Left lung (tissue), 10 donors: Measurements from ENCODE around the gene HSPBAP1. TPM values are rescaled to one million over a fixed set of nuclear protein-coding genes. Genes with fewer than 3 reads are reported as not detected.

ENCODE experiments used
- ATAC-seq: fragments of 200-7000 bp; cut with Tn5 transposase; one replicate; pipeline ENCODE4 v1.9.1; 2020; ENCODE audit warnings: moderate library complexity
- DNase-seq, 4 donors: peaks; one replicate each; pipeline ENCODE4 v3.0.0-alpha.2; 2013 to 2020
- H3K27ac ChIP-seq, 2 donors: fragments of 200-600 bp; sonication (generic) in 1 of 2; one replicate each; pipeline versions ENCODE4 v1.5.0 to v1.8.0; 2020 to 2021
- H3K27me3 ChIP-seq, 2 donors: fragments of 200-600 bp; sonication (generic) in 1 of 2; one replicate each; pipeline versions ENCODE4 v1.5.0 to v1.8.0; 2020 to 2021
- H3K36me3 ChIP-seq, 2 donors: fragments of 200-600 bp; sonication (generic) in 1 of 2; one replicate each; pipeline versions ENCODE4 v1.5.0 to v1.8.0; 2020 to 2021
- H3K4me1 ChIP-seq, 2 donors: fragments of 200-600 bp; one replicate each; pipeline ENCODE4 v1.8.0; 2021
- H3K4me3 ChIP-seq, 2 donors: fragments of 200-600 bp; sonication (generic) in 1 of 2; one replicate each; pipeline versions ENCODE4 v1.5.0 to v1.8.0; 2020 to 2021; ENCODE audit warnings: mild to moderate bottlenecking in 1 of 2
- H3K9me3 ChIP-seq, 2 donors: fragments of 200-600 bp; sonication (generic) in 1 of 2; one replicate each; pipeline versions ENCODE4 v1.5.0 to v1.8.0; 2020 to 2021
- CTCF ChIP-seq, 2 donors: fragments of 200-600 bp; sonication (generic) in 1 of 2; IDR thresholded peaks; one replicate each; pipeline versions ENCODE4 v1.5.0 to v1.8.0; 2021; ENCODE audit warnings: antibody characterized with exemption in 2 of 2
- intact Hi-C, 2 donors: fragments of 100-400 bp; cut with DNase I; formaldehyde crosslinking; loops; one replicate each; pipeline versions ENCODE4 v1.11.2 to v1.14.2; 2022
- polyA plus RNA-seq, 6 donors: library from polyadenylated mRNA; unstranded; fragments of 120-200 nt; gene quantifications; one replicate each; pipeline ENCODE4 v1.2.1, GENCODE V29; 2013; ENCODE audit not compliant: insufficient read length in 6 of 6
- total RNA-seq, 2 donors: library from RNA; stranded (reverse); fragmentation: NEBNext Ultra II Directional; extraction: Animal tissue kit (Norgen Biotek cat#: 25700); gene quantifications; one replicate each; pipeline ENCODE4 v1.2.1, GENCODE V29; 2021
- donor health status: DM: no; HTN: yes; CAD: no.
- donor health status: DM: no; HTN: no; CAD: no.

Gene HSPBAP1
- total and polyA plus RNA-seq, 8 donors = 8.2 to 16.0 (median 13.1) TPM

GRCh38 chr3:122825460-122825859, 31.8 kb upstream of the HSPBAP1 start:
- no peak for DNase-seq
- Histone ChIP-seq H3K4me3 (no peak overlapping the region), H3K4me1 (no peaks in the 10 kb centered on the region), H3K27ac (peak overlapping the region; percentile 6 to 20), H3K36me3 (peaks cover 0 to 17% of the 10 kb centered on the region in 2 donors), H3K9me3 (no peaks in the 10 kb centered on the region), H3K27me3 (no peaks in the 10 kb centered on the region)
- TF ChIP-seq CTCF (IDR thresholded peaks at IDR 0.05) = no peak
- ATAC-seq = peak; percentile 53
- intact Hi-C loops = no loop called here

- H3K27me3 ChIP-seq = no peaks in the 10 kb centered on the region
- H3K36me3 ChIP-seq = peaks cover 0 to 17% of the 10 kb centered on the region in 2 donors
- no peaks in the 10 kb centered on the region for H3K9me3 ChIP-seq
- no peak for TF ChIP-seq CTCF (IDR thresholded peaks at IDR 0.05)
- intact Hi-C loops = no loop called here
- DNase-seq = peak in 1 of 4 donors; percentile 3
- no peaks in the 10 kb centered on the region for H3K4me1 ChIP-seq
- ATAC-seq = no peak
- no peak overlapping the region for H3K4me3 ChIP-seq
- peak overlapping the region in 1 of 2 donors; percentile 20 for H3K27ac ChIP-seq
Measured at GRCh38 chr3:122824465-122825381, 31.1 kb upstream of the HSPBAP1 start.

- ATAC-seq = no peak
- TF ChIP-seq CTCF (IDR thresholded peaks at IDR 0.05) = no peak
- intact Hi-C loops = no loop called here
Measured at GRCh38 chr3:122816587-122816986, 23.0 kb upstream of the HSPBAP1 start.

GRCh38 chr3:122810734-122811133, 17.1 kb upstream of the HSPBAP1 start:
- DNase-seq (no peak), ATAC-seq (no peak)
- peaks cover 0 to 10% of the 10 kb centered on the region in 2 donors for H3K36me3 ChIP-seq
- H3K27me3 ChIP-seq = no peaks in the 10 kb centered on the region
- intact Hi-C loops = no loop called here
- no peaks in the 10 kb centered on the region for H3K9me3 ChIP-seq
- no peaks in the 10 kb centered on the region for H3K4me1 ChIP-seq
- H3K27ac ChIP-seq = no peak overlapping the region
- H3K4me3 ChIP-seq = no peak overlapping the region
- no peak for TF ChIP-seq CTCF (IDR thresholded peaks at IDR 0.05)

More at GRCh38 chr3:122816587-122816986, 23.0 kb upstream of the HSPBAP1 start:
- no peaks in the 10 kb centered on the region for H3K4me1 ChIP-seq
- no peak overlapping the region for H3K27ac ChIP-seq
- DNase-seq = no peak
- no peak overlapping the region for H3K4me3 ChIP-seq
- H3K9me3 ChIP-seq = no peaks in the 10 kb centered on the region
- no peaks in the 10 kb centered on the region for H3K27me3 ChIP-seq
- no peaks in the 10 kb centered on the region for H3K36me3 ChIP-seq

- Histone ChIP-seq H3K27ac (no peak overlapping the region), H3K4me1 (peaks cover 0 to 5% of the 10 kb centered on the region in 2 donors)
Measured at GRCh38 chr3:122803977-122804376, 10.3 kb upstream of the HSPBAP1 start.

More at GRCh38 chr3:122803977-122804376, 10.3 kb upstream of the HSPBAP1 start:
- peaks cover 0 to 6% of the 10 kb centered on the region in 2 donors for H3K36me3 ChIP-seq
- DNase-seq (no peak), ATAC-seq (no peak)
- no peaks in the 10 kb centered on the region for H3K9me3 ChIP-seq
- no peak overlapping the region for H3K4me3 ChIP-seq
- TF ChIP-seq CTCF (IDR thresholded peaks at IDR 0.05) = no peak
- intact Hi-C loops = no loop called here
- no peaks in the 10 kb centered on the region for H3K27me3 ChIP-seq
